ENCODE results near the gene MTHFSD. TPM values are rescaled to one million over a fixed set of nuclear protein-coding genes. Genes with fewer than 3 reads are reported as not detected.
A peak's percentile ranks its signal among the peaks of the same experiment; 100 is the strongest.

MTHFSD gene
- total and polyA plus RNA-seq, 10 of the 15 experiments (the other 5 are each of a cell fraction or from before 2014, with no cell fraction given), result 2.2 to 24.5 (median 18.1) TPM

- TF ChIP-seq CTCF (IDR thresholded peaks at IDR 0.05 in 2 of 3, conservative IDR thresholded peaks at IDR 0.05 in 1 of 3; ENCODE audit: control insufficient read depth in 2 of 3, extremely low read depth in 1 of 3, insufficient read depth in 1 of 3, low read depth in 3 of 3, low read length in 3 of 3), result peak; percentile 98 to 100 (median 100); a peak in 5 of 6 replicates
- peak; percentile 54; the same call in 1 of the 2 replicates for TF ChIP-seq HSF1 (IDR thresholded peaks at IDR 0.05; ENCODE audit: low read depth, low read length)
- TF ChIP-seq IKZF1 (conservative IDR thresholded peaks at IDR 0.05), result peak; percentile 33; the same call in 1 of the 2 replicates
- TF ChIP-seq JUNB (IDR thresholded peaks at IDR 0.05), result no peak
- no peak for TF ChIP-seq NRF1 (conservative IDR thresholded peaks at IDR 0.05; ENCODE audit: low read depth, low read length)
- TF ChIP-seq MEF2A (IDR thresholded peaks at IDR 0.05; ENCODE audit: insufficient read depth, low read depth, low read length), result 0 out of 2 replicates have a peak, but pooled peaks have one; percentile 30
- TF ChIP-seq RFX5 (IDR thresholded peaks at IDR 0.05; ENCODE audit: low read depth, low read length), result no peak
- TF ChIP-seq KLF5 (IDR thresholded peaks at IDR 0.05; ENCODE audit: partially characterized antibody), result peak; percentile 52
- TF ChIP-seq RAD21 (IDR thresholded peaks at IDR 0.05; ENCODE audit: insufficient read depth, low read depth, low read length), result peak; percentile 98
- TF ChIP-seq SIX5 (IDR thresholded peaks at IDR 0.05; ENCODE audit: low read depth, low read length, severe bottlenecking), result no peak
- no peak for TF ChIP-seq CEBPZ (IDR thresholded peaks at IDR 0.05; ENCODE audit: low read depth, low read length)
- peak; percentile 99 for TF ChIP-seq SMC3 (IDR thresholded peaks at IDR 0.05; ENCODE audit: borderline replicate concordance, low read length)
- peak; percentile 91 for TF ChIP-seq ZNF592 (IDR thresholded peaks at IDR 0.05)
- TF ChIP-seq ZNF207 (IDR thresholded peaks at IDR 0.05; ENCODE audit: borderline replicate concordance), result peak; percentile 75; the same call in 1 of the 2 replicates
- TF ChIP-seq EZH2 (IDR thresholded peaks at IDR 0.05; ENCODE audit: borderline replicate concordance, control insufficient read depth, low read depth, low read length), result no peak
- TF ChIP-seq ESRRA (IDR thresholded peaks at IDR 0.05; ENCODE audit: low read length), result peak; percentile 40; the same call in 1 of the 2 replicates
Measured at GRCh38 chr16:86563469-86564345, 8.7 kb upstream of the MTHFSD start (continued).

All from GM12878 (cell line).